T-helper 1 cell treated with Interleukin-12 subunit alpha and Interleukin-12 subunit beta and Interleukin-4 antibody, amounts not matched to agents 30 μg/mL and 1 μg/mL, for 36 hours (primary cell): Measurements from ENCODE around the gene GLUL.

ENCODE experiments used
- H3K27ac Mint-ChIP-seq: one replicate; pipeline ENCODE4 v1.8.0; 2021; ENCODE audit warnings: mild to moderate bottlenecking, mixed read lengths
- H3K27me3 Mint-ChIP-seq: one replicate; pipeline ENCODE4 v1.8.0; 2021; ENCODE audit warnings: low read depth, mixed read lengths
- H3K36me3 Mint-ChIP-seq: one replicate; pipeline ENCODE4 v1.8.0; 2021; ENCODE audit warnings: low read depth, mixed read lengths
- H3K4me1 Mint-ChIP-seq: one replicate; pipeline ENCODE4 v1.8.0; 2021; ENCODE audit warnings: low read depth, mixed read lengths
- H3K4me3 Mint-ChIP-seq: one replicate; pipeline ENCODE4 v1.8.0; 2021; ENCODE audit warnings: mild to moderate bottlenecking, moderate library complexity, mixed read lengths
- H3K9me3 Mint-ChIP-seq: one replicate; pipeline ENCODE4 v1.8.0; 2021; ENCODE audit warnings: mixed read lengths

The GLUL gene

DNA sequence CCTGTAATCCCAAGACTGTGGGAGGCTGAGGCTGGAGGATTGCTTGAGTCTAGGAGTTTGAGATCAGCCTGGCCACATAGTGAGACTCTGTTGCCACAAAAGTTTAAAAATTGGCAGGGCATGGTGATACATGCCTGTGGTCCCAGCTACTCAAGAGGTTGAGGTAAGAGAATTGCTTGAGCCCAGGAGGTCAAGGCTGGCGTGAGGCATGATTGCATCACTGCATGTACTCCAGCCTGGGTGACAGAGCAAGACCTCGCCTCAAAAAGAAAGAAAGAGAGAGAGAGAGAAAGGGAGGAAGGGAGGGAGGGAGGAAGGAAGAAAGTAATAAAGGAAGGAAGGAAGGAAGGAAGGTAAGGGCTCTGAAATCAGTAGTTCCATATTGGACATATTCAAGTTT lies 25.0 kb downstream of the GLUL start:
- no peaks in the 10 kb centered on the region for H3K4me1 Mint-ChIP-seq

DNA sequence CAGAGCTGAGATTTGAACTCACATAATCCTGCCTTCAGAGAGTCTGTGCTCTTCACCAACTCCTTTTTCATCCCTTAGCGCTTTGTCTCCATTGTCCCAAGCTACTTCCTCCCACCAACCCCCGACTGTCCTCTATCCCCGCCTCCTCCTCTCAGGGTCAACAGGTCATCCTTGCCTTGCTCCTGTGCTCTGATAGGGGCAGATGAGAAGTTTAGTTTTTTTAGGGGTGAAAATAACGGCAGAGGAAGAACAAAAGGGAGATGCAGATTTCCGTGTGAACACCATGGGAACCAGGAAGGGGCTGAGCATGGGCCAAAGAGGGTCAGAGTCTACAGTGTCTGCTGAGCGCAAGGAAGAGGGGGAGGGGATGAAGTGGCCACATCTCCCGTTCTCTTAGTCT lies 31.9 kb downstream of the GLUL start:
- Mint-ChIP-seq H3K9me3 (no peaks in the 10 kb centered on the region), H3K27me3 (peaks cover 10% of the 10 kb centered on the region), H3K36me3 (no peaks in the 10 kb centered on the region), H3K4me3 (no peak overlapping the region), H3K4me1 (no peaks in the 10 kb centered on the region), H3K27ac (no peak overlapping the region)

More for the DNA sequence above, 25.0 kb downstream of the GLUL start:
- Mint-ChIP-seq H3K9me3 (no peaks in the 10 kb centered on the region), H3K27me3 (peaks cover 19% of the 10 kb centered on the region), H3K4me3 (no peak overlapping the region), H3K27ac (no peak overlapping the region), H3K36me3 (no peaks in the 10 kb centered on the region)

DNA sequence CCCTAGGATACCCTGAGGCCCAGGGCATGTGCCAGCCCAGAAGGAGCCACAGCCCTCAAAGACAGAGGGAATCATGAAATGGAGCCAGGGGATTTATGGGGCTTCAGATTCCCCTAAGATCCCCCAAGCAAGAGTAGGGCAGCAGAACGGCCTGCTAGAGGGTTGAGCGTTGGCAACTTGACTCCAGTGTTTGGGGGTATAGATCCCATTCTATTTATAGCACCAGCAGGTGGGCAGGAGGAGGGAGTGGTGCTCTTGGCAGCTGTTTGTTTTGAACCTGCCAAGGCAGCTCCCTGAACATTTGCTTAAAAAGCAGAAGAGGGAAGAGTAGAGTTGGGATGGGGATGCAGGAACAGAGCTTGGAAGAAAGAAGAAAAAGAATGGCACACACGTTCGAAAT lies 33.7 kb downstream of the GLUL start:
- Mint-ChIP-seq H3K36me3 (no peaks in the 10 kb centered on the region), H3K27me3 (peaks cover 10% of the 10 kb centered on the region), H3K27ac (no peak overlapping the region), H3K4me3 (no peak overlapping the region), H3K9me3 (no peaks in the 10 kb centered on the region), H3K4me1 (no peaks in the 10 kb centered on the region)

DNA sequence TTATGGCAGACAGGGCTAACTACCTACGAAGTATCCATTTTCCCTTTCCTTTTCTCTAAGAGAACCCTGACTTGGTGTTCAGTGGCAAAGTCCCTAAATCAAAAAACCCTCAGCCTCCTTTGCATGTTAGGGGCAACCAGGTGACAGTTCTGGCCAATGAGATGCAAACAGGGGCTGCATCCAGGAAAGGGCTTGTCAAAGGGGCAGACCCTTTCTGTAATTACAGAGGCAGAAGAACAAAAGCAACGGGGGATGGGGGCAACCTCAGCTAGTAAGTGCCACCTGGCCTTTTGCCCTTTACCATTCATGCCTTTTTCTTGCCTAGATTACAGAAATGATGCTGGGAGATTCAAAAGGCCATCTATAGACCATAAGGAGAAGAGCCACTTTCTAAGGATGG lies 34.4 kb downstream of the GLUL start:
- Mint-ChIP-seq H3K4me3 (no peak overlapping the region), H3K27ac (no peak overlapping the region), H3K27me3 (peaks cover 10% of the 10 kb centered on the region), H3K36me3 (no peaks in the 10 kb centered on the region), H3K9me3 (no peaks in the 10 kb centered on the region), H3K4me1 (no peaks in the 10 kb centered on the region)

DNA sequence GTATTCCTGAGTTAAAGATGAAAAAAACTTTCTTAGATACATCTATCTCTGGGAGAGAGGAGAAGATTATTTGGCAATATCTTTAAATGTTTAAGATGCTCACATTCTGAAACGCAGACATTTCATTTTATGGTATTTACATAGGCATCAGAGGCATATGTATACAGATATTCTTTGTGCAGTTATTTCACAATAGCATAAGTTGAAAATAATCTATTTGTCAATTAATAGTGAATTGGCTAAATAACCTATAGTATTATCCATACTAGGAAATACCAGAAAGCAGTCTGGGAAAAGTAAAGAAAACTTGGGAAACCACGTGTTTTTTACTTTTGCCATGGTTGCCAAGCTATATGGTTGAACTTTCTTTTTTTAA lies 35.9 kb downstream of the GLUL start:
- H3K4me3 Mint-ChIP-seq, result no peak overlapping the region

DNA sequence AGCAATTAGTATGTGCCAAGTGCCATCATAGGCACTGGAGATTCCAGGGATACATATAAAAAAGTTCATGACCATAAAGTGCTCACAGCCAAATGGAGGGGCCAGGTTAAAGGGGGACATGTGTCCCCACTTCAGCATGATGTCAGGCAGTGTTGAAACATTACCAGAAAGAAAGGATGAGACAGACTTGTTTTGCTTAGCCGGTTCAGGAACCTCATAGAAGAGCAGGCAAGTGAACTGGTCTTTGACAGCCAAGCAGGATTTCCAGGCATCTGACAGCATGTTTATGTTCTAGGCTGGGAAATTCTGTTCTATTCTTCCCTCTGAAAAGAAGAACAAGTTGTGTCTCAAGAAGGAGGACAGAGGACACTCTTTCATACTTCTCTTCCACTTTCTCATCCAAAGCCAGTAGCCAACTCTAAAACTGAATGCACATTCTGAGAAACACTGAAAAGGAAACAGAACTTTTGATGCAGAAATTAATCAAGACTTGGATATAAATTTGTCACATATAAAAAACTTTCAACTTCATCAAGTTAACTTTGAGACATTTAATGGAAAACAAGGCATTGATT lies 39.7 kb downstream of the GLUL start:
- no peaks in the 10 kb centered on the region for H3K36me3 Mint-ChIP-seq
- no peaks in the 10 kb centered on the region for H3K9me3 Mint-ChIP-seq
- no peak overlapping the region for H3K27ac Mint-ChIP-seq
- no peak overlapping the region for H3K4me3 Mint-ChIP-seq
- peaks cover 17% of the 10 kb centered on the region for H3K27me3 Mint-ChIP-seq
- no peaks in the 10 kb centered on the region for H3K4me1 Mint-ChIP-seq

More for the DNA sequence above, 35.9 kb downstream of the GLUL start:
- Mint-ChIP-seq H3K27ac (no peak overlapping the region), H3K4me1 (no peaks in the 10 kb centered on the region), H3K36me3 (no peaks in the 10 kb centered on the region), H3K27me3 (peaks cover 11% of the 10 kb centered on the region), H3K9me3 (no peaks in the 10 kb centered on the region)

DNA sequence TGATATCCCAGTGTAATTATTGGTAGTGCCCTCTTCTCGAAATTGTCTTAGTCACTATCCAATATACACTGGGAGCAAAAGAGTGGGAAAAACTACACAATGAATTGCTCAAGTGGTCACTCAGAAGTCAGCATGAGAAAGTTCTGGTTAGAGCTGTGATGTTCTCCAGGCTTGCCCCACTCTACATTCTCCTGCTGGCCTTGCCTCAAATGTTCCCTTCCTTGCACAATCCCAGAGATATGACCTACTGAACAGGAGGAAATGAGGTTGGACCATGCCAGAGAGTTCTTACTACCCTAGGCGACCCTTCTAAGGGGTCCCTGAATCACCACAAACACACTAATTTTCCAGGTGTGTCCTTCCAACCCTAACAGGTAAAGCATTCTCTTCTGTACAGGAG lies 40.8 kb downstream of the GLUL start:
- Mint-ChIP-seq H3K4me1 (no peaks in the 10 kb centered on the region), H3K27ac (no peak overlapping the region), H3K9me3 (no peaks in the 10 kb centered on the region), H3K4me3 (no peak overlapping the region), H3K27me3 (peaks cover 22% of the 10 kb centered on the region), H3K36me3 (no peaks in the 10 kb centered on the region)

DNA sequence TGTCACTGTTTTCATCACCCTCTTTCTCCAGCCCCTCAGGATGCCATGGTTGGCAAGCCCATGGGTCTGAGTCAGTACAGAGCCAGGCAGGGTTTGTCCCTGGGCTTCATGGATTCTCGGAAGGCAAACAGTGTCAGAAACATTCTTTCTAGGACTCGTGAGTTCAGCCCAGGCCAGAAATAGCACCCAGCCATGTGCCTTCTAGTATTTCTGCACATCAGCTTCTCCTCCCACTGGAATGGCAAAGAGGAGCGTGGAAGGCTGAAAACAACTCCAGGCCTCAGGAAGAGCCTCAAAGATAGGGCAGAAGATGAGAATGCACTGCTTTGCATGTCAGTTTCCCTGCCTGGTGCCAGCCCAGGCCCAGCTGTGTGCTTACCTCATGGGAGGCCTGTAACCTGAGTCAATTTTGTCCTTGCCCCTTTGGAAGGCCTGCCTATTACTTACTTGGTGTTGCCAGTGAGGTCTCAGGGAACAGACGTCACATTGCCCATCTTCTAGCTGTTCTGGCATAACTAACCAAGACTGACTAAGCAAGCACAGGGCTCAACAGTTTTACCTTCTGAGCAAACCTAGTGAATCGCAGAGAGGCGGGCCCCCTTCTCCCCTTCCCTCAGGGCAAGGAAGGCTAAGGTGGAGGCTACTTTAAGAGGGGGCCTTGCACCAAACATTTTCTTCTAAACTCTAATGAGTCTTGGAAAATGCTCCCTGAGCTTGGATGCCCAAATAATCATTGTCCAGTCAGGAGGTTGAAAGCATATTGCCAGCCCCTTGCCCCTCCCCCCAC lies 42.4 kb downstream of the GLUL start:
- no peak overlapping the region for H3K4me3 Mint-ChIP-seq
- no peaks in the 10 kb centered on the region for H3K4me1 Mint-ChIP-seq
- no peak overlapping the region for H3K27ac Mint-ChIP-seq
- H3K27me3 Mint-ChIP-seq, result peaks cover 14% of the 10 kb centered on the region
- no peaks in the 10 kb centered on the region for H3K36me3 Mint-ChIP-seq
- H3K9me3 Mint-ChIP-seq, result no peaks in the 10 kb centered on the region

DNA sequence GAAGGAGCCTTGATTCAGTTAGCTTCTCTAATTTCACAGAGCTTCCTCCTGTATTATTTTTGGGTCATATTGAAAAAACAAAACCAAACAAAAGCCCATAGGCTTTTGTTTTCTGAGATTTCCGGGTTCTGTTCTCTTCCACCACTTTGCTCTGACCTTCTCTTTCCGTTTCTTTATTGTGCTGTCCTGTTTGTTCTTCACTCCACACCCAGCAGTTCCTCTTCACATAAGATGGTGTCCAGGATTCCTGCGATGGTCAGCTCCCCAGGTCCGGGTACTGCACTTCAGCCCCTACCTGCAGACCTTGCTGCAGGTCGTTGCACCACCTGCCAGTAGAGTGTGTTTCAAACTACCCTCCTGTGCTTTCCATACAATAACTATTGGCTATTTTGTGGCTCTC lies 44.6 kb downstream of the GLUL start:
- no peak overlapping the region for H3K4me3 Mint-ChIP-seq
- H3K36me3 Mint-ChIP-seq, result no peaks in the 10 kb centered on the region
- no peaks in the 10 kb centered on the region for H3K4me1 Mint-ChIP-seq
- H3K27me3 Mint-ChIP-seq, result peaks cover 14% of the 10 kb centered on the region
- no peaks in the 10 kb centered on the region for H3K9me3 Mint-ChIP-seq
- no peak overlapping the region for H3K27ac Mint-ChIP-seq

DNA sequence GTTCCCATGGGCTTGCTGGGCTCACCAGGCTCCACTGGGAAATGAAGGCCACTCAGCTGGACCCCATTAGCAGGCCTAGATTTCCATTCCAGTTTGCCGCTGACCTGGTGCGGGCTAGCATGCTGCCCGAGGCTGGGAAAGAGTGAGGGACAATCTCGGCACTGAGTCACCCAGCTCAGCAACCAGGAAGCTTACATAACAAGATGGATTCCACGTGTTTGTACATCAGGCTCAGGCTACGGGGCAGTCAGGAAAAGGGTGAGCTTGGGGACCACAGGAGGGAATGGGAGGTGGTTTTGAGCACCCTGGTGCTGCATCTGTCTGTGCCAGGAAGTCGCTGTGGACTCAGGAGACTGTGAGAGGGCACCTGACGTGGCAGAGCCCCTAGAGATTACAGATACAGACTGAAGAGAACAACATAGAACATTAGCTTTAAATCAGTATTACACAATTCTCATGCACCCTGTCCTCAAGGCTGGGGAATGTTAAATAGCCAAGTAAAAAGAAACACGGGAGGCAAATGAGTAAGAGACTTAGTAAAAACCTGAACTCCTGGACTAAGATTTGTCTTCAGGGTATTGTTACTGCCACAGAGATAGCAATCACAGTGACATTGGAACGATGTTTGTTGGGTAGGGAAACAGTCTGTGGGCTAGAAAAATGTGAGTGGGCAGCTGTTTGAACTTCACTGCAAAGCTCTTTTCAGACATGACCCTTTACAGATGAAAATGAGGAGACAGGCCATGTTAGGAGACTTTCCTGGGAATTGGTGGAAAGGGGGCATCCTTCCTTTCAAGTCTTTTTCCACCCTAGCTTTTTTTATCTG lies 51.1 kb downstream of the GLUL start:
- no peaks in the 10 kb centered on the region for H3K36me3 Mint-ChIP-seq
- no peaks in the 10 kb centered on the region for H3K27me3 Mint-ChIP-seq
- H3K9me3 Mint-ChIP-seq, result no peaks in the 10 kb centered on the region
- no peak overlapping the region for H3K27ac Mint-ChIP-seq
- H3K4me1 Mint-ChIP-seq, result no peaks in the 10 kb centered on the region
- H3K4me3 Mint-ChIP-seq, result no peak overlapping the region

DNA sequence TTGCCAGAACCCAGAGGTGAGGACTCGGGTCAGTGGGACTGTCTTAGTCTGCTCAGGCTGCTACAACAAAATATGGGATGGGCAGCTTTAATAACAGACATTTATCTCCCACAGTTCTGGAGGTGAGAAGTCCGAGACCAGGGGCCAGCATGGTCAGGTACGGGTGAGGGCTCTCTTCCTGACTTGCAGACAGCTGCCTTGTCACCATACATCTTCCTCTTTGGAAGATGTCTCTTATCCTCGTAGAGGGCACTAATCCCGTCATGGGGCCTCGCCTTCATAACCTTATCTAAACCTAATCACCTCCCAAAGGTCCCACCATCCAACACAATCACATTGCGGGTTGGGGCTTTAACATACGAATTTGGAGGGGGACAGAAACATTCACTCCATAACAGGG lies 51.9 kb downstream of the GLUL start:
- no peak overlapping the region for H3K4me3 Mint-ChIP-seq
- no peaks in the 10 kb centered on the region for H3K9me3 Mint-ChIP-seq
- H3K27me3 Mint-ChIP-seq, result no peaks in the 10 kb centered on the region
- H3K36me3 Mint-ChIP-seq, result no peaks in the 10 kb centered on the region
- H3K27ac Mint-ChIP-seq, result no peak overlapping the region
- no peaks in the 10 kb centered on the region for H3K4me1 Mint-ChIP-seq

DNA sequence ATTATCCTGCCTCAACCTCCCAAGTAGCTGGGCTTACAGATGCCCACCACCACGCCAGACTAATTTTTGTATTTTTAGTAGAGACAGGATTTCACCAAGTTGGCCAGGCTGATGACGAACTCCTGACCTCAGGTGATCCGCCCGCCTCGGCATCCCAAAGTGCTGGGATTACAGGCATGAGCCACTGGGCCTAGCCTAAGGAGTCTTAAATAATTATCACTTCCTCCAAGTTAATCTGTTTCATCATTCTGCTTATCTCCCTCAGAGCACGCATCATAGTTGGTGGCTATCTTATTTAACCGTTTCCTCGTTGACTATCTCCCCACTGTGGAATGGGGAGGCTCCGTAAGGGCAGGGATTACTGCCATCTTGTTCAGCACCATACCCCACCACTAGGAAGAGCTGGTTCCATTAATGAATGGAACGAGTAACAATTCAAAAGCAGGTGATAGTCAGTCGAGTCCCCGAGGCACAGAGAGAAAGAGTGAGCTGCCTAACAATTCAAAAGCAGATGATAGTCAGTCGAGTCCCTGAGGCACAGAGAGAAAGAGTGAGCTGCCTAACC lies 52.7 kb downstream of the GLUL start:
- Mint-ChIP-seq H3K4me3 (no peak overlapping the region), H3K9me3 (no peaks in the 10 kb centered on the region), H3K27ac (no peak overlapping the region), H3K36me3 (no peaks in the 10 kb centered on the region), H3K4me1 (no peaks in the 10 kb centered on the region), H3K27me3 (no peaks in the 10 kb centered on the region)

DNA sequence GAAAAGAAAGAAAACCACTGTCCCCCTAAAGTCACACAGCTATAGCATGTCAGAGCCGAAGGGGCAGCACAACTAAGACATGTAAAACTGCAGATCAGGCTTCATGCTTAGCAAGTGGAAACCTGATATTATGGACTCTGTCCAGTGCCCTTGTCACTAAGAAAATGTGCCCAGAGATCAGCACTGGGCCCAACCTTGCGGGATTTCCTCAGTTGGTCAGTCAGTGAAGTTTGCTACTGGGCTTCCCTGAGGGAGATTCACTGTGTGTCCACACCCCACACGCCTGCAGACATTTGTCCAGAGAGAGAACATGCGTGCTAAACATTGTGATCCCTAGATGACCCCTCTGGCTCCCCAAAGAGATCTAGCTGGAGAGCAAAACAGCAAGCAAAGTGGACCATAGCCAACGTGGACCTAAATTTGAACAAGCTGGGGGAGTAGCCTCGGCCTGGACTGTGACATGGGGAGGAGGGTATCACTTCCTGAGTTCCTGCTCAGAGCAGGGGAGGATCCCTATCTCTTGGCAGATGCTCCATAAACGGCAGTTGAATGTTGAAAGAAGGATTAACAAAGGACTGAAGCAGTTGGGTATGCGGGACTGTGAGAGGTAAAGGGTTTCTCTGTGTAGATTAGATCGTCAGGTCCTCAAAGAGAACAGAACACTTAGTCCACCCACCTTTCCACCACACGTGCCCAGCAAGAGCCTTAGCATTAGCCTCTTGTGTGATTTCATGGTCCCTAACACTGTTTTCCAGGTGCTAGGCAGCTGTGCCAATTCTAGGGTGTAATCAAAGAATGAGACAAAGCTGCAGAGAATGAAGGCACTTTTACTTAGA lies 53.6 kb downstream of the GLUL start:
- Mint-ChIP-seq H3K9me3 (no peaks in the 10 kb centered on the region), H3K36me3 (no peaks in the 10 kb centered on the region), H3K4me1 (no peaks in the 10 kb centered on the region), H3K4me3 (no peak overlapping the region), H3K27ac (no peak overlapping the region), H3K27me3 (no peaks in the 10 kb centered on the region)
